GM19023 (cell line): ENCODE data around the gene MAGEC2.

ENCODE experiments used
- ATAC-seq: cut with Tn5 transposase; IDR thresholded peaks from one replicate; pipeline ENCODE4 v1.9.1; 2021; ENCODE audit warnings: mild to moderate bottlenecking, moderate library complexity; ENCODE audit not compliant: unreplicated experiment

The MAGEC2 gene

DNA sequence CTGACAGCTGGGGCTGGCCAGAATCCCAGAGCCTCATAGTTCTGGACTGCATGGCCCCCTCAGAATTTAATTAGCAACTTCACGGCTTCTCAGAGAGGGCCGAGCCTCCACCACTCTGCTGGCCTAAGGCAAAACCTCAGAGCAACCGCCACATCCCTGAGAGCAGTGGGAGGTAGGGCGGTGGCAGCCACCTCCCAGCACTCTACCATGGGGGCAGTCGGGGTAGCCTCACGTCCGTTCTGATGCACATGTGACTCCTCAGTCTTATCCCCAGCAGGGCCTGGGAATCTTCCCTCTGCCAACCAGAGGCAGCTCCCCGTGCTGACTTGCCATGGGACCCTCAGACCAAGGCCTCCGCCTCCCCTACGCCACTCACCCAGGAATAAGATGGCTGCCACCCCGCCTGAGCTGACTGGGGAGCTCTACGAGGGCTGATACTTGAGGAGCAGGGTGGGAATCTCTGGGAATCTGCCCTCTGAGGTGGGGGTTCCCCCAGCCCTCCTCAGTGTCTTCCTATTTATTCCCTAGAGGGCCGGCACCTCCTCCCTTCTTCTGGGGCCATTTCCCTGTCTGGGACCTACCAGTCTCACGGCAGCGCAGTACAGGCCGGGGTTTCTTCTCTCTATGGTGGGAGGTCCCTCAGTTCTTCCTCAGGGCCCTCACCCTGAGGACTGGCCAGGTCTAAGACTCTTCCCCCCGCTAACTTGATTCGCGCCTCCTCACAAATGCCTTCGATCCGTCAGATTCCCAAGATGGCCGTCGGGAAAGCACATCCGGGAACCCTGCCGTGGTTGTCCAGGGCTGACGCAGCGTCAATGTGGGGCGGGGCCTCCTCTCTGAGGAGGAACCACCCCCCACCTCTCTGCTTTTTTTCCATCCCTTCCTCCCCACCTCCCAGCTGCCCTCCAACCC lies at the start of gene MAGEC2:
MAGEC2 (minus strand) TSS at position 769 of the 912 bp plus-strand sequence. CDS start 1,303 bp downstream, outside the sequence.
- ATAC-seq, result no peak

DNA sequence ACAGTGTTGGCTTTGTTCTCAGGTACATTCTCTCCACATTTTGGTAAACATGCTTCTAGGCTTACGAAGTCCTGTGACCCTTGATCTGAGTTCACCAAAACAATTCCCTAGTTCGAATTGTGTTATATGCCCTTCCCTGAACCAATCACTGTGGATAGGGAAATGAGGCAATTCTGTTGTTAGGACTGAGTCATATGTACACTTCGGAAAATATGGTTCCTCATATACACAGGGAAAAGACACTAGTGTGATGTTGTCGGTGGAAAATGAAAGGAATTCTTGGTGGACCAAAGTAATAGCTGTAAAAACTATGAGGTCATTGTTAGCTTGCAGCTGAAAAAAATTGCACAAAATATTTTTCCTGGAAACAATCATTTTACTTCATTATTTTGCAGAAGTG lies 46.6 kb upstream of the MAGEC2 start:
- no peak for ATAC-seq

DNA sequence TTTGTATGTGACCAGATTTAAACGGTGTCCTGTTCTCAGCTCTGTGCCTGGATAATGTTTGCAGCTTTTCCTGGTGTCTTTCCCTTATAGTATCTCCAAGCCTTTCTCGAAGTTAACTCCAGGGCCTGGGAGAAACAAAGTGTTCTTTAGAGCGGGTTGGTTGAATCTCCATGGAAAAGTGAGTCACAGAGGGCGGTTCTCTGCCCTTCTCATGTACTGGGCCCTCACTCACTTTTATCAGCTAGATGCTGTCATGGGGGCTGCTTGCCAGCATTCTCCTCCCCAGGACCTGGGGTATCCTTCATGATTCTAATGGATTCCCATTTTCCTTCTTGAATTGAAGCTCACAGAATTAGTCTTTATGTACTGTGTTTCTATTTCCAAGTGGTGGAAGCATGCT lies 46.1 kb upstream of the MAGEC2 start:
- no peak for ATAC-seq

- no peak for ATAC-seq
These were observed 45.4 kb upstream of the MAGEC2 start for GRCh38 chrX:142250502-142250901.

DNA sequence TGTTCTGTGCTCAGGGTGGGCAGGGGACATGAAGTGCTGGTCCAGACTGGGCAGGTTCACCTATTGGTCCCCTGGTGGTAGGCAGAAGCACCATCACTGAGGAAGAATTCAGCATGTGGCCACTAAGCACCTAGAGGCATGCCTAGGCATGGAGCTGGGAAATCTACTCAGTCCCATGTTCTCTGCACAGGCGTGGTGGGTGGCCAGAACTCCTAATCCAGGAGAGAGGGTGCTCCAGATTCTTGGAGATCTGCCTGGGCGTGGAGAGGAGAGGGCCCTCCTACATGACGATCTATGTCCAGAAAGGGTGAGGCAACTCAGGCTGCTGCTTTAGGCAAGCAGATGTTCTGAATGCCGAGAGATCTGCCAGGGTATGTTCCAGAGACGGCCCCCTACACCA lies 44.6 kb upstream of the MAGEC2 start:
- ATAC-seq, result no peak

GRCh38 chrX:142244568-142244967 lies 39.5 kb upstream of the MAGEC2 start:
- ATAC-seq, result no peak

DNA sequence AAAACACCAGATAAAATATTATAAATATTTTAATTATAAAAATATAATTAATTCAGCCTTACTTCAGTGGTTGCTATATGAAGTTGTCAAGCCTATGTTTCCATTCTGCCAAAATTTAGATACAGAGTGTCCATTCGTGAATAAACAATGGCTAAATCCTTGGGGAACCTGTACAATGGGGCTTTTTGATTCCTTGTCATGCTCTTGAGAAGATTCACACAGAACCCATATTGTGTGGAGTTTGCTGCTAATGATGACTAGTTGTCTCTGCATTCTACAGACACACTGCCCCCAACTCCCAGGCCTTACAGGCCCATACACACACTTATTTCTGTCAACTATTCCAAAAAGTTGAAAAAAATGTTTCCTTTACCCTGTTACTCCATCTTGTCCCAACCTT lies 33.4 kb upstream of the MAGEC2 start:
- no peak for ATAC-seq

- ATAC-seq, result no peak
These were observed 28.3 kb upstream of the MAGEC2 start for GRCh38 chrX:142233400-142233799.

DNA sequence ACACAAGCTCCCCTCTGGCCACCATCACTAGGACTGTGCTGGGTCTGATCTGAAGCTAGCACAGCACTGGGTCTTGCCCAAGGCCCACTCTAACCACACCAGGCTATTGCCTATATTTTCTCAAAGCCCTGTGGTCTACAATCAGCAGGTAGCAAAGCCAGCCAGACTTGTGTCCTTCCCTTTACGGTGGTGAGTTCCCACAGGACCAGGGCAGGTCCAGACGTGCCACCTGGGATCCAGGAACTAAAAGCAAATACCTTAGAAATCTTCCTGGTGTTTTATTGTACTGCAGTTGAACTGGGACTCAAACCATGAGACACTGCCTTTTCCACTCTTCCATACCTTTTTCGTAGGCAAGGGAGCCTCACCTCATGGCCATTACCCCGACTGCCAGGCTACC lies 9.0 kb upstream of the MAGEC2 start:
- ATAC-seq, result no peak

GRCh38 chrX:142201113-142201512 lies 4.0 kb downstream of the MAGEC2 start:
- ATAC-seq, result no peak

DNA sequence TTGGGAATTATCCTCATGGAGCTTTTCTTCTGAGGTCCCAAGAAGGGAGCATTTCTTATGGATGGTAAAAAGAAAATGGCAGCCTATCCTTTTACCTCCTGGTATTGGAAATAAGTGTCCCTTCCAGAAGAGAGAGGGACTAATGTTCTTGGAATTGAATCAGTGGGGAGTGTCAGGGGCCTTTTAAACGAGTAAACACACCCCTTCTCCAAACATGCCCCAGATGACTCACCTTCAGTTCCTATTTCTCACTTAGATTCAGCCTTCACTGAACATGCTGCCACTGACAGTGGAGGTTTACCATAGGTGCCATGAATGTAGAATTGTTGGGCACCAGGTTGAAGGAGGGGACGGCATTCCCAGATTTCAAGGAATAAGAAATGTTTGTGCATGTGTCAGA lies 19.0 kb downstream of the MAGEC2 start:
- no peak for ATAC-seq

GRCh38 chrX:142184756-142185602 lies 20.1 kb downstream of the MAGEC2 start:
- ATAC-seq, result no peak

GRCh38 chrX:142156567-142156966 lies 48.5 kb downstream of the MAGEC2 start:
- ATAC-seq, result no peak
